ENCODE data around the gene WDR83.
A peak's percentile ranks its signal among the peaks of the same experiment; 100 is the strongest.
"Not testable (repeated sequence)": the region's sequence is repeated elsewhere in the genome, so short reads cannot be mapped to it uniquely, and the experiment has no call there.

Gene WDR83

GRCh38 chr19:12666265-12667048 lies at the start of gene WDR83, which contains the start of gene MAN2B1:
TSS of gene WDR83 (plus strand) at chr19:12666807. CDS start at chr19:12669791, 2,984 bp downstream.
TSS of gene MAN2B1 (minus strand) at chr19:12666742. CDS start at chr19:12666701, 41 bp downstream.
- Histone ChIP-seq H3K36me3 (ENCODE audit: insufficient read depth, low read length) (no peaks in the 10 kb centered on the region; the same call in 1 of the 2 replicates), H3K9ac (ENCODE audit: low read depth, low read length) (peak within 1 kb of the TSS; percentile 68), H3K4me1 (ENCODE audit: insufficient read depth, low read length) (no peaks in the 10 kb centered on the region), H3K9me3 (ENCODE audit: control insufficient read depth, insufficient read depth, low read length) (no peaks in the 10 kb centered on the region)

GRCh38 chr19:12617646-12618045 lies 49.0 kb upstream of the WDR83 start:
- H3K36me3 ChIP-seq (ENCODE audit: insufficient read depth, low read length): peaks cover 3% of the 10 kb centered on the region; the same call in 1 of the 2 replicates
- no peaks in the 10 kb centered on the region for H3K4me1 ChIP-seq (ENCODE audit: insufficient read depth, low read length)
- no peak overlapping the region for H3K9ac ChIP-seq (ENCODE audit: low read depth, low read length)
- peaks cover 6% of the 10 kb centered on the region; the same call in 1 of the 2 replicates for H3K9me3 ChIP-seq (ENCODE audit: control insufficient read depth, insufficient read depth, low read length)

GRCh38 chr19:12621253-12622024 lies 45.2 kb upstream of the WDR83 start:
- Histone ChIP-seq H3K9me3 (ENCODE audit: control insufficient read depth, insufficient read depth, low read length) (peaks cover 11% of the 10 kb centered on the region), H3K36me3 (ENCODE audit: insufficient read depth, low read length) (peaks cover 26% of the 10 kb centered on the region; the same call in 1 of the 2 replicates)
- H3K9ac ChIP-seq (ENCODE audit: low read depth, low read length); H3K4me1 ChIP-seq (ENCODE audit: insufficient read depth, low read length): not testable (repeated sequence)

GRCh38 chr19:12623361-12624031 lies 43.1 kb upstream of the WDR83 start:
- no peak overlapping the region for H3K9ac ChIP-seq (ENCODE audit: low read depth, low read length)
- H3K36me3 ChIP-seq (ENCODE audit: insufficient read depth, low read length): peaks cover 42% of the 10 kb centered on the region
- peaks cover 28% of the 10 kb centered on the region for H3K9me3 ChIP-seq (ENCODE audit: control insufficient read depth, insufficient read depth, low read length)

GRCh38 chr19:12626958-12627357 lies 39.6 kb upstream of the WDR83 start:
- Histone ChIP-seq H3K9ac (ENCODE audit: low read depth, low read length) (no peak overlapping the region), H3K9me3 (ENCODE audit: control insufficient read depth, insufficient read depth, low read length) (peaks cover 45% of the 10 kb centered on the region), H3K36me3 (ENCODE audit: insufficient read depth, low read length) (peaks cover 55% of the 10 kb centered on the region), H3K4me1 (ENCODE audit: insufficient read depth, low read length) (no peaks in the 10 kb centered on the region)

More at GRCh38 chr19:12623361-12624031, 43.1 kb upstream of the WDR83 start:
- H3K4me1 ChIP-seq (ENCODE audit: insufficient read depth, low read length): no peaks in the 10 kb centered on the region

- Histone ChIP-seq H3K4me1 (ENCODE audit: insufficient read depth, low read length) (no peaks in the 10 kb centered on the region), H3K36me3 (ENCODE audit: insufficient read depth, low read length) (peaks cover 54% of the 10 kb centered on the region), H3K9me3 (ENCODE audit: control insufficient read depth, insufficient read depth, low read length) (peaks cover 43% of the 10 kb centered on the region), H3K9ac (ENCODE audit: low read depth, low read length) (no peak overlapping the region)
These were observed 38.3 kb upstream of the WDR83 start for GRCh38 chr19:12628040-12629022.

- Histone ChIP-seq H3K9ac (ENCODE audit: low read depth, low read length) (no peak overlapping the region), H3K36me3 (ENCODE audit: insufficient read depth, low read length) (peaks cover 51% of the 10 kb centered on the region), H3K9me3 (ENCODE audit: control insufficient read depth, insufficient read depth, low read length) (peaks cover 40% of the 10 kb centered on the region), H3K4me1 (ENCODE audit: insufficient read depth, low read length) (no peaks in the 10 kb centered on the region)
These were observed 37.4 kb upstream of the WDR83 start for GRCh38 chr19:12629215-12629614.

GRCh38 chr19:12636631-12637030 lies 30.0 kb upstream of the WDR83 start:
- no peaks in the 10 kb centered on the region for H3K4me1 ChIP-seq (ENCODE audit: insufficient read depth, low read length)
- no peaks in the 10 kb centered on the region for H3K9me3 ChIP-seq (ENCODE audit: control insufficient read depth, insufficient read depth, low read length)
- no peak overlapping the region for H3K9ac ChIP-seq (ENCODE audit: low read depth, low read length)
- no peaks in the 10 kb centered on the region for H3K36me3 ChIP-seq (ENCODE audit: insufficient read depth, low read length)

GRCh38 chr19:12638611-12639182 lies 27.9 kb upstream of the WDR83 start:
- Histone ChIP-seq H3K4me1 (ENCODE audit: insufficient read depth, low read length) (no peaks in the 10 kb centered on the region), H3K9me3 (ENCODE audit: control insufficient read depth, insufficient read depth, low read length) (no peaks in the 10 kb centered on the region), H3K36me3 (ENCODE audit: insufficient read depth, low read length) (no peaks in the 10 kb centered on the region), H3K9ac (ENCODE audit: low read depth, low read length) (no peak overlapping the region)

- Histone ChIP-seq H3K4me1 (ENCODE audit: insufficient read depth, low read length) (no peaks in the 10 kb centered on the region), H3K9me3 (ENCODE audit: control insufficient read depth, insufficient read depth, low read length) (no peaks in the 10 kb centered on the region), H3K36me3 (ENCODE audit: insufficient read depth, low read length) (no peaks in the 10 kb centered on the region), H3K9ac (ENCODE audit: low read depth, low read length) (peak overlapping the region; percentile 37; the same call in 1 of the 2 replicates)
These were observed 26.6 kb upstream of the WDR83 start for GRCh38 chr19:12639901-12640613.

GRCh38 chr19:12641456-12641855 lies 25.2 kb upstream of the WDR83 start:
- Histone ChIP-seq H3K4me1 (ENCODE audit: insufficient read depth, low read length) (no peaks in the 10 kb centered on the region), H3K9me3 (ENCODE audit: control insufficient read depth, insufficient read depth, low read length) (no peaks in the 10 kb centered on the region), H3K9ac (ENCODE audit: low read depth, low read length) (no peak overlapping the region), H3K36me3 (ENCODE audit: insufficient read depth, low read length) (no peaks in the 10 kb centered on the region)

GRCh38 chr19:12642506-12642905 lies 24.1 kb upstream of the WDR83 start:
- H3K4me1 ChIP-seq (ENCODE audit: insufficient read depth, low read length): no peaks in the 10 kb centered on the region
- H3K9me3 ChIP-seq (ENCODE audit: control insufficient read depth, insufficient read depth, low read length): no peaks in the 10 kb centered on the region
- no peaks in the 10 kb centered on the region for H3K36me3 ChIP-seq (ENCODE audit: insufficient read depth, low read length)
- no peak overlapping the region for H3K9ac ChIP-seq (ENCODE audit: low read depth, low read length)

- H3K36me3 ChIP-seq (ENCODE audit: insufficient read depth, low read length); H3K4me1 ChIP-seq (ENCODE audit: insufficient read depth, low read length); H3K9ac ChIP-seq (ENCODE audit: low read depth, low read length); H3K9me3 ChIP-seq (ENCODE audit: control insufficient read depth, insufficient read depth, low read length): not testable (repeated sequence)
These were observed 22.9 kb upstream of the WDR83 start for GRCh38 chr19:12643716-12644115.
